Subcutaneous adipose tissue (tissue), 4 donors: ENCODE results near the gene RASGRF1. TPM values are rescaled to one million over a fixed set of nuclear protein-coding genes. Genes with fewer than 3 reads are reported as not detected.

Experiments
- CTCF ChIP-seq: fragments of 450-650 bp; IDR thresholded peaks from one replicate; pipeline ENCODE4 v1.5.1; 2016; ENCODE audit warnings: low read depth, mild to moderate bottlenecking, control low read depth, antibody characterized with exemption, moderate library complexity
- total RNA-seq, 4 donors: library from RNA; depleted of rRNA; stranded (reverse); fragments of >200 nt; gene quantifications; one replicate each; pipeline ENCODE4 v1.1.0, GENCODE V29; 2016

Gene RASGRF1
- total RNA-seq, 4 donors from 2014 or later: under 0.01 to 1.7 (median 0.22) TPM; not detected in 1

- TF ChIP-seq CTCF: no peak
Measured at GRCh38 chr15:78992416-78993256, 97.9 kb downstream of the RASGRF1 start.

- no peak for TF ChIP-seq CTCF
Measured at GRCh38 chr15:78991879-78992278, 98.7 kb downstream of the RASGRF1 start.

GRCh38 chr15:78991476-78991875, 99.1 kb downstream of the RASGRF1 start:
- no peak for TF ChIP-seq CTCF

- no peak for TF ChIP-seq CTCF
Measured at GRCh38 chr15:78990278-78990677, 100.3 kb downstream of the RASGRF1 start.

GRCh38 chr15:78989701-78990240, 100.8 kb downstream of the RASGRF1 start:
- no peak for TF ChIP-seq CTCF

- no peak for TF ChIP-seq CTCF
Measured at GRCh38 chr15:78988361-78988911, 102.1 kb downstream of the RASGRF1 start.
